GM12891 (cell line): ENCODE measurements around the gene FRMD3.

ENCODE experiments used
- DNase-seq: peaks from one replicate; pipeline ENCODE4 v3.0.0; 2011; ENCODE audit warnings: low spot score; ENCODE audit not compliant: insufficient read length
- FAIRE-seq: peaks from 2 replicates; lab custom pipeline; 2011; peaks lifted over from hg19 to GRCh38; lab: Jason Lieb, UNC
- PAX5 ChIP-seq: IDR thresholded peaks from 2 replicates; pipeline ENCODE4 v1.6.1; 2011; ENCODE audit warnings: low read length, moderate library complexity, mild to moderate bottlenecking; ENCODE audit not compliant: insufficient read depth, severe bottlenecking
- POLR2A ChIP-seq: IDR thresholded peaks from 2 replicates; pipeline ENCODE4 v1.6.1; 2011; ENCODE audit warnings: low read depth, low read length, control low read depth
- POLR2AphosphoS5 ChIP-seq: IDR thresholded peaks from 2 replicates; pipeline ENCODE4 v1.6.1; 2011; ENCODE audit warnings: low read depth, low read length, control low read depth
- POU2F2 ChIP-seq: IDR thresholded peaks from 2 replicates; pipeline ENCODE4 v1.6.1; 2011; ENCODE audit warnings: low read depth, mild to moderate bottlenecking, control low read depth, low read length, moderate library complexity
- SPI1 ChIP-seq: IDR thresholded peaks from 2 replicates; pipeline ENCODE4 v1.6.1; 2011; ENCODE audit warnings: low read depth, low read length, control low read depth
- TAF1 ChIP-seq: IDR thresholded peaks from 2 replicates; pipeline ENCODE4 v1.6.1; 2011; ENCODE audit warnings: low read depth, low read length, control low read depth

FRMD3 gene

DNA sequence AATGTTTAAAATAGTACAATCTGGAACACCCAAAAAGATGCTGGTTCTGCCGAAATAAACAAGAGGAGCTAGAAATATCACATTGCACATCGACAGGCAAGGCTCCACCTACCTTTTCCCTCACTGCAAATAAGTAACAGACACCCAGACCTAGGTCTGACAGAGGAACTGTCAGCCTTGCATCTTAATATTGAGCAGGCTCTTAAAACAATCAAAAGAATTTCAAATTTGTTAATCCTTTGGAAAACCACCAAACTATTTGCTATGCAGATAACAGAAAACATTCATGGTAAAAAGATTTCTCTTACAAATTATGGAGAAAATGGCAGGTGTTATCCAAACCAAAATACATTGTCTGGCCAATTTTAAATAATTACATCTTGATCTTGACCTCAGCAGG lies 71.3 kb downstream of the FRMD3 start:
- FAIRE-seq (no peak), DNase-seq (no peak)
- TF ChIP-seq TAF1 (no peak), POU2F2 (no peak), PAX5 (no peak), SPI1 (no peak), POLR2A (no peak), POLR2AphosphoS5 (no peak)

DNA sequence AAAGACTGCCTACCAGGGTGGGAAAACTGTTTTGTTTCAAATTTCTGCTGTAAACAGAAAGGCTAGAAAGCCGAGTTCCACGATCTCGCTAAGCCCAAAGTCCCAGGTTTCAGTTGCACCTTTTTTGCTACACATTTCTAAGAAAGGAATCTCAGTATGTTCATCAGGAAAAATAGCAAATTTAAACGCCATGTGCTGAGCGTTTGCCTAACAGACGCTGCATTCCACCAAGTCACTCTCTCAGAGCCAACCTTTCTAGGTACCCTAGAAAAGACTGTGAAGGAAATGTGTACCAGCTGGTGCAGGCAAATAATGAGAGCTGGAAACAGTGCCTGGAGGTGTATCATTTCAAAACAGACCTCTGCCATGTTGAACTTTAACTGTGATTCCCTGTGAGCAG lies 71.8 kb downstream of the FRMD3 start:
- FAIRE-seq (no peak), DNase-seq (no peak)
- TF ChIP-seq PAX5 (no peak), POLR2AphosphoS5 (no peak), SPI1 (no peak), POU2F2 (no peak)

DNA sequence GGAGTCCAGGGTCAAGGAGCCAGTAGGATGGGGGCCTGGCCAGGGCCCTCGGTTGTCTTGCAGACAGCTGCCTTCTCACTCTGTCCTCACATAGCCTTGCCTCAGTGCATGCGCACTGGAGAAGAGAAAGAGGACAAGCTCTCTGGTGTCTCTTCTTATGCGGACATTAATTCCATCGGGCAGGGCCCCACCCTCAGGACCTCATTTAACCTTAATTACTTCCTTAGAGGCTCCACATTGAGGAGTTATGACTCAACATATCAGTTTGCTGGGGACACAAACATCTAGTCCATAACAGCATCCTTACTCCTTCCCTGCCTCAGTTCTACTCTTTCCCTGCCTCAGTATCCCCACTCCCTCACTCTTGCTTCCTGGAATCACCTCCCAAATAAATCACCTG lies 78.4 kb downstream of the FRMD3 start:
- FAIRE-seq (no peak), DNase-seq (no peak)
- TF ChIP-seq POU2F2, result no peak
- TF ChIP-seq SPI1, result no peak
- no peak for TF ChIP-seq PAX5
- TF ChIP-seq TAF1, result no peak
- TF ChIP-seq POLR2A, result no peak

DNA sequence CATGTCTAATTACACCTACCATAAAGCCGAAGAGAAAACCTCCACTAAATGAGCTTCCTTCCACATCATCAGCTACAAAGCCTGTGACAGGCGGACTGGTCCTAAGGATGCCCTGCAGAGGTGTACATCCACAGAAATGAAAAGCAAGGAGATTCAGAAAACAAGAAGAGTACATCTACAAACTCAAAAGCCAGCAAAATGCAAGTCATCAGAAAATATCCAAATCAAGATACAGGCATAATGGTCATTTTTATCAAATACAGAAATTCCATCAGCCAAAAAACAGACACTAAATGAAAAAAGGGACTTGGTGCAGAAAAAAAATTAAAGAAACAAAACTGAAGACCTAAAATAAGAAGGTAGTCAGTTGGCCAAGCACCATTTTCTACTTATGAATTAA lies 79.7 kb downstream of the FRMD3 start:
- TF ChIP-seq SPI1 (no peak), POLR2AphosphoS5 (no peak)
- DNase-seq (no peak), FAIRE-seq (no peak)

DNA sequence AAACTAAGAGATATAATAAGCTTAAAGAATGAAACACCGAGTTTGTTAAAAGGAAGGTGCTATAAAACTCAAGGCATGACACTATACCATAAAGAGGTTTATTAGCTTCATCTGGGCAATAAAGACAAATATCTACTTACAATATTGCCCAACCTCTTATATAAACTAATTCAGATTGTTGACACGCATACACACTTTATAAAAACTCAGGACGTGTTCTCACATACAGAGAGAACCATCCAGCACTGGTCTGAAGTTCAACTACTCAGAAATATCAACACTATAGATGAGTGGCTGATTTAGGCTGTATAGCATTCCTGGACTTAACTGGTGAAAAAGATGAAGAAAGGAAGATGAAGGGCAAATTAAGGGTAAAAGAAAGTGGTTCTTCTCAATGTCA lies 81.2 kb downstream of the FRMD3 start:
- DNase-seq (no peak), FAIRE-seq (no peak)

DNA sequence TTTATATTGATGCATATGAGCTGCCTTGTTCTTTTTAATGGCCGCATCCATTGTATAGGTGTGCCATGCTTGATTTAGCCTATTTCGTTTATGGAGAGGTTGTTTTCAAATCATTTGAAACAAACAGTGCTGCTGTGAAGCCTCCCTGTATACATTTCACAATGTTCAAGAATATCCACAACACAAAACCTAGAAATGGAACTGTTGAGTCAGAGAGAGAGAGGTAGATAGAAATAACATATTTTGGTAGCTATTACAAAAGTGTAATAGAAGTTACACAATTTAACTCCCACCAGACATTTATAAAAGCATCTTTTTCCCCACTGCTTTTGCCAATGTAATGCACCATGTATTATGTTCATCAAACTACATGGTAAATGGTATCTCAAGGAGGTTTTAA lies 82.0 kb downstream of the FRMD3 start:
- TF ChIP-seq TAF1, result no peak
- no peak for TF ChIP-seq PAX5
- no peak for FAIRE-seq

More for the DNA sequence above, 81.2 kb downstream of the FRMD3 start:
- TF ChIP-seq POLR2A, result no peak
- TF ChIP-seq POU2F2, result no peak
- no peak for TF ChIP-seq PAX5
- no peak for TF ChIP-seq TAF1
- TF ChIP-seq SPI1, result no peak
- TF ChIP-seq POLR2AphosphoS5, result no peak

DNA sequence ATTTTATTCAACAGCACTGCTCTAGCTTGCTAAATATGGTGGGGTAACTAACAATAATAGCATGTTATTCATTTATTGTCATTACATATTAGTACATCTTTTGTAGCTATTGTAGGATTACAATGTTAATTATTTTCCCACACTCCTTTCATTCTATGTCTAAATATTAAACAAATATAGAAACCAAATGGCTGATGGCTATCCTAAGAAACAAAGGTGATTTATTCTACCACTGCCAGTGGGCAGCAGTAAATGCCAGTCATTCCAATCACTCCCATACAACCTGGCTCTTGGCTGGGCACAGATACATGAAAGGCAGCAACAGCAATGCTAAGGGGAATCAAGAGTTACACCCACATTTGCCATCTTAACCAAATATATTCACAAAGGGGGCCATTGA lies 84.1 kb downstream of the FRMD3 start:
- no peak for TF ChIP-seq TAF1
- TF ChIP-seq POU2F2, result no peak
- TF ChIP-seq SPI1, result no peak
- TF ChIP-seq POLR2A, result no peak
- no peak for TF ChIP-seq PAX5
- TF ChIP-seq POLR2AphosphoS5, result no peak
- FAIRE-seq (no peak), DNase-seq (no peak)

More for the DNA sequence above, 82.0 kb downstream of the FRMD3 start:
- no peak for DNase-seq

DNA sequence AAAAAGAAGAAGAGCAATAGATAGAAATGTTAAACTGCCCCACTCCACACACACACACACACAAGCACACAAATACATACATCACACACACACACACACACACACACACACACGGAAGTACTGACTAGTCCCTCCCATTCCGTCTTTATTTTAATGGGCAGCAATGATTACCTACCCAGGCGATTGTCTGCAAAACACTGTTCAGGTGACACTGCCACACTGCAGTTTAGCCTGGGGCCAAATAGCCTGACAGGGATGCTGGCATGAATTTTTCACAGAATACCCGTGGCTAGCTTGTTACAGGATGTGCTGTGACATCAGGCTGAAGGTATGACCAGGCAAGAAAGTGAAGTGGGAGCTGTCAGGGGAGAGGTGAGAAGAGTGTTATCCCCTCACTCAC lies 86.9 kb downstream of the FRMD3 start:
- FAIRE-seq (no peak), DNase-seq (no peak)
- no peak for TF ChIP-seq POLR2AphosphoS5
- TF ChIP-seq SPI1, result no peak
- TF ChIP-seq PAX5, result no peak
- TF ChIP-seq TAF1, result no peak
- no peak for TF ChIP-seq POU2F2
- no peak for TF ChIP-seq POLR2A

DNA sequence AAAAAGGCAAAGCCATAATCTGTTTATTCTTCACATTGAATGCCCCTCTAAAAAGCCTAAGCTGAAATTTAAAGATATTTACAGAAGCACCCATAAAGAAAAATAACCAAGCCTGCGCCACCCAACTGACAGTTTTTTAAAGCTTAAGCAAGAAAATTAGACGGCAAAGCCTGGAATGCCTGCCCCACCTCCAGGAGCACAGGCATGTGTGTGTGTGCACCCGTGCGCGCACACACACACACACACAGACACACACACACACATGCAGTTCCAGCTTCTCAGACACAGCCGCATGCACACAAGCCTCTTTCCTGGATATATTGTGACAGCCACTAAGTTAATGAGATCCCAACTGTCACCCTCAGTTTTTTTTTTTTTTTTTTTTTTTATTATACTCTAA lies 88.2 kb downstream of the FRMD3 start:
- DNase-seq (no peak), FAIRE-seq (no peak)
- TF ChIP-seq PAX5 (no peak), POLR2AphosphoS5 (no peak), POLR2A (no peak), SPI1 (no peak), POU2F2 (no peak), TAF1 (no peak)

DNA sequence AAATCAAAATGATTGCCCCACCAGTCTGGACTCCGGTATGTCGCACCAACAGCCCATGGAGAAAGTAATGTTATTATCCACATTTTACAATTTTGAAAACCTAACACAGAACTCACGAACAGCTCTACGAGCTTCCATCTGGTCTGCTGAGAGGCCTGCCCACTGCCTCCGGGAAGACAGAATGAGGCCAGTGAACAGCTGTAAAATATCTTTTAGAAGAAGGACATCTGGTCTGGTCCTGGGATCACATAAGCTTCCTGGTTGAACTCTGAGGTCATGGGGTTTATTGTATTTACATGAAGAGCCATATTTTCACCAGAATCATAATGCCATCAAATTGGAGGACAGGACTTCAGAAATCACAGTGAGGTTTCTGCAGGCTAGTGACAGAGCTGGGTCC lies 89.0 kb downstream of the FRMD3 start:
- no peak for TF ChIP-seq SPI1
- TF ChIP-seq POLR2A, result no peak
- TF ChIP-seq POLR2AphosphoS5, result no peak
- no peak for TF ChIP-seq TAF1
- TF ChIP-seq POU2F2, result no peak
- no peak for TF ChIP-seq PAX5
- FAIRE-seq, result no peak
- no peak for DNase-seq

DNA sequence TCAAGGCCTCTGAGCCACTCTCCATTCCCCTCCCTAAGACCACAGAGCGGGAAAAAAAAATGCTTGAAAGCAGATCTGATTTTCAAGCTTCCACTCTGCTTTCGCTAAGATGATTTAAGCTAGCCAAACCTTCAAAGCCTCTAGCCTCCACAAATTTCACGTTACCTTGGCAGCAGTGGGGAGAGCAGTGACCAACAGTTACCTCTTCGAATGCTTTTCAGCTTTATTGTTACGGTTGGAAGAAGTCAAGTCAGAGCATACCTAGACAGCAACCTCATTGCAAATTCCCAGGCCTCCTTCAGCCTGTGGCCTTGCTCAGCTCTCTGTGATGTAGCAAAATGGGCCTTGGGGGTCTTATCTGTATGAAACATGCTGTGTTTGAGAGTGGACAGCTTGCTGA lies 89.6 kb downstream of the FRMD3 start:
- no peak for TF ChIP-seq POLR2A
- no peak for TF ChIP-seq POLR2AphosphoS5
- no peak for TF ChIP-seq SPI1
- TF ChIP-seq PAX5, result no peak
- no peak for TF ChIP-seq TAF1
- TF ChIP-seq POU2F2, result no peak
- FAIRE-seq (no peak), DNase-seq (no peak)
